Measurements from ENCODE around the gene EZR.

DNA sequence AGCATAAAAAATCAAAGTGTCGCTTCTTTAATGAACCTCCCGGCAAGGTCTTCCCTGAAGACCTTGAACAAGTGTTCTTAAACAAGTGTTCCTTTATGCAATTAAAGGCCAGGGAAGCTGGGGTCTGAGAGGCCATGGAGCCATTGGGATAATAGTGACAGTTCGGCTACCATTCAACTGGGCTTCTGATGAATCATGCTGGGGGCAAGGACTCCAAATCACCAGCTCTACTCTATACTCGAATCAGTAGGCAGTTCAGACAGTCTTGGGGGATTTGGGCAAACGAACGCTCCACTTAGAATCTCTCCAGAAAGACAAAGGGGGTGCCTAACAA lies 34.7 kb upstream of the EZR start:
- TF ChIP-seq, protein P1, sequence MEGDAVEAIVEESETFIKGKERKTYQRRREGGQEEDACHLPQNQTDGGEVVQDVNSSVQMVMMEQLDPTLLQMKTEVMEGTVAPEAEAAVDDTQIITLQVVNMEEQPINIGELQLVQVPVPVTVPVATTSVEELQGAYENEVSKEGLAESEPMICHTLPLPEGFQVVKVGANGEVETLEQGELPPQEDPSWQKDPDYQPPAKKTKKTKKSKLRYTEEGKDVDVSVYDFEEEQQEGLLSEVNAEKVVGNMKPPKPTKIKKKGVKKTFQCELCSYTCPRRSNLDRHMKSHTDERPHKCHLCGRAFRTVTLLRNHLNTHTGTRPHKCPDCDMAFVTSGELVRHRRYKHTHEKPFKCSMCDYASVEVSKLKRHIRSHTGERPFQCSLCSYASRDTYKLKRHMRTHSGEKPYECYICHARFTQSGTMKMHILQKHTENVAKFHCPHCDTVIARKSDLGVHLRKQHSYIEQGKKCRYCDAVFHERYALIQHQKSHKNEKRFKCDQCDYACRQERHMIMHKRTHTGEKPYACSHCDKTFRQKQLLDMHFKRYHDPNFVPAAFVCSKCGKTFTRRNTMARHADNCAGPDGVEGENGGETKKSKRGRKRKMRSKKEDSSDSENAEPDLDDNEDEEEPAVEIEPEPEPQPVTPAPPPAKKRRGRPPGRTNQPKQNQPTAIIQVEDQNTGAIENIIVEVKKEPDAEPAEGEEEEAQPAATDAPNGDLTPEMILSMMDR (IDR thresholded peaks at IDR 0.05), result no peak
- no peak for TF ChIP-seq POLR2A (IDR thresholded peaks at IDR 0.05)
